ENCODE measurements around the gene MS4A13. TPM values are rescaled to one million over a fixed set of nuclear protein-coding genes. Genes with fewer than 3 reads are reported as not detected.
"Not testable (repeated sequence)": the region's sequence is repeated elsewhere in the genome, so short reads cannot be mapped to it uniquely, and the experiment has no call there.

MS4A13 gene
- total RNA-seq, 2 experiments from 2014 or later, result not detected

DNA sequence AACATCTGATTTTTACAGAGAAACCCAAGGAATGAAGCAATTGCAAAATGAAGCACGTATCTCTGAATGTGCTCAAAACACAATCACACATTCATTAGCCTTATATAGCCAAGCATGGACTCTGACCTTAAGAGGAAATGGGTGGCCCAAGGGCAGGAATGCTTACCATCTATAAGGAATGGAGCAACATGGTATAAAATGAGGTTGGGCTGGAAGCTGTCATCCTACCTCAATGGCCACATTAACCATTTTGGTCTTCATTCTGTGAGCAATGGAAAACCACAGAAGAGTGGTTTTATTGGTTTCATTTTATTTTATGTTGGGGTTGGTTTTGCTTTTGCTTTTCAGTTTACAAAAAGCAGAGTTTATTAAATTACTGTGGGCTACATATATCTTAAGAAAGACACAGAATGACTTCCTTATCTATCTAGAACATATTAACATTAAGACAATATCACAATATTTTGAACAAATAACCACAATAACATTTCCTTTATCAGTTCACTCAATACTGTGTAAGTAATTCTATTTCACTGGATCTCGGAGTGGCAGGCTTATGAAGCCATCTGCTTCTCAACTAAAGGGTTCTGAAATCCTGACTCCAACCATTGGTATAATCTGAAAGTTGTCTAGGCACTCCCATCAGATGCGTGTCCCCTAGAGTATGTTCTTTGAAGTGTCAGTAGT lies 10.8 kb upstream of the MS4A13 start:
- ChIA-PET POLR2A (no interaction called here), CTCF (no interaction called here)
- H3K9me3 Mint-ChIP-seq, result peaks cover 4% of the 10 kb centered on the region
- peaks cover 17% of the 10 kb centered on the region for H3K27me3 Mint-ChIP-seq
- H3K27ac Mint-ChIP-seq, result no peak overlapping the region
- H3K36me3 Mint-ChIP-seq, result no peaks in the 10 kb centered on the region
- intact Hi-C loops (cut with micrococcal nuclease), result no loop called here
- peaks cover 15% of the 10 kb centered on the region for H3K4me1 Mint-ChIP-seq (ENCODE audit: low read depth)
- no peak for DNase-seq
- H3K4me3 Mint-ChIP-seq, result no peak overlapping the region

GRCh38 chr11:60509609-60510008 lies 5.6 kb upstream of the MS4A13 start:
- intact Hi-C loops (cut with micrococcal nuclease); POLR2A ChIA-PET; H3K4me3 Mint-ChIP-seq; DNase-seq; CTCF ChIA-PET; H3K4me1 Mint-ChIP-seq (ENCODE audit: low read depth); H3K27ac Mint-ChIP-seq; H3K36me3 Mint-ChIP-seq; H3K9me3 Mint-ChIP-seq: not testable (repeated sequence)
- peaks cover 13% of the 10 kb centered on the region for H3K27me3 Mint-ChIP-seq

GRCh38 chr11:60510209-60510608 lies 5.0 kb upstream of the MS4A13 start:
- peaks cover 15% of the 10 kb centered on the region for H3K27me3 Mint-ChIP-seq
- H3K4me3 Mint-ChIP-seq; POLR2A ChIA-PET; DNase-seq; H3K9me3 Mint-ChIP-seq; H3K4me1 Mint-ChIP-seq (ENCODE audit: low read depth); H3K36me3 Mint-ChIP-seq; intact Hi-C loops (cut with micrococcal nuclease); CTCF ChIA-PET; H3K27ac Mint-ChIP-seq: not testable (repeated sequence)

DNA sequence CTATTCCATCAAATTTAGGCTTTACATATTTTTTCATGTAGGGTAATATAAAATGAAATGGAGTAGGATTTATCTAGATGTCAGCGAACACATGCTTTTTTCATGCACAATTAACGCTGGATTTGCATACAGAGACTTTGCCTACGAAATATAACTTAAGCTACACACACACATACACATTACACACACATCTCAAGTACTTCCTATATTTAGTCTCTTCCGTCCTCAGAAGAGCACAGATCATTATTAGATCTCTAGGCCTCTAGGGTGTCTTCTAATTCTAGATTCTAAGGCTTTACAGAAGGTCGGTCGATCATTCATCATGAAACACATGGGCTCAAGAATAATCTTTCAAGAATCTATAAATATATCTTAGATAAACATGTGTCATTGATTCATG lies 3.8 kb upstream of the MS4A13 start:
- no peak for DNase-seq
- Mint-ChIP-seq H3K4me3 (no peak overlapping the region), H3K27me3 (peaks cover 19% of the 10 kb centered on the region), H3K9me3 (peaks cover 7% of the 10 kb centered on the region), H3K4me1 (ENCODE audit: low read depth) (no peaks in the 10 kb centered on the region), H3K27ac (no peak overlapping the region), H3K36me3 (no peaks in the 10 kb centered on the region)
- ChIA-PET CTCF (no interaction called here), POLR2A (no interaction called here)
- intact Hi-C loops (cut with micrococcal nuclease), result no loop called here

- ChIA-PET CTCF (no interaction called here), POLR2A (no interaction called here)
- Mint-ChIP-seq H3K4me1 (ENCODE audit: low read depth) (no peaks in the 10 kb centered on the region), H3K27ac (no peak overlapping the region), H3K4me3 (no peak overlapping the region), H3K9me3 (peaks cover 7% of the 10 kb centered on the region), H3K36me3 (no peaks in the 10 kb centered on the region), H3K27me3 (peaks cover 11% of the 10 kb centered on the region)
- intact Hi-C loops (cut with micrococcal nuclease), result no loop called here
- no peak for DNase-seq
Measured at GRCh38 chr11:60512651-60513225, 2.5 kb upstream of the MS4A13 start.

GRCh38 chr11:60513496-60514460 lies 1.4 kb upstream of the MS4A13 start:
- POLR2A ChIA-PET, result no interaction called here
- CTCF ChIA-PET, result interaction anchor here (0.7 kb wide), 1 partner anchor 527 kb away, joined by 4 read pairs; no protein-coding TSS in a partner anchor
- H3K9me3 Mint-ChIP-seq, result peaks cover 7% of the 10 kb centered on the region
- no peak for DNase-seq
- intact Hi-C loops (cut with micrococcal nuclease), result no loop called here
- peaks cover 19% of the 10 kb centered on the region for H3K27me3 Mint-ChIP-seq
- H3K4me3 Mint-ChIP-seq, result no peak overlapping the region
- H3K27ac Mint-ChIP-seq, result no peak overlapping the region
- H3K4me1 Mint-ChIP-seq (ENCODE audit: low read depth), result no peaks in the 10 kb centered on the region
- no peaks in the 10 kb centered on the region for H3K36me3 Mint-ChIP-seq

GRCh38 chr11:60528465-60528864 lies 13.3 kb downstream of the MS4A13 start:
- no peak overlapping the region for H3K27ac Mint-ChIP-seq
- intact Hi-C loops (cut with micrococcal nuclease), result no loop called here
- no peaks in the 10 kb centered on the region for H3K4me1 Mint-ChIP-seq (ENCODE audit: low read depth)
- DNase-seq, result no peak
- no peaks in the 10 kb centered on the region for H3K9me3 Mint-ChIP-seq
- CTCF ChIA-PET, result no interaction called here
- POLR2A ChIA-PET, result no interaction called here
- H3K27me3 Mint-ChIP-seq, result peaks cover 9% of the 10 kb centered on the region
- H3K36me3 Mint-ChIP-seq, result peaks cover 2% of the 10 kb centered on the region
- H3K4me3 Mint-ChIP-seq, result no peak overlapping the region

DNA sequence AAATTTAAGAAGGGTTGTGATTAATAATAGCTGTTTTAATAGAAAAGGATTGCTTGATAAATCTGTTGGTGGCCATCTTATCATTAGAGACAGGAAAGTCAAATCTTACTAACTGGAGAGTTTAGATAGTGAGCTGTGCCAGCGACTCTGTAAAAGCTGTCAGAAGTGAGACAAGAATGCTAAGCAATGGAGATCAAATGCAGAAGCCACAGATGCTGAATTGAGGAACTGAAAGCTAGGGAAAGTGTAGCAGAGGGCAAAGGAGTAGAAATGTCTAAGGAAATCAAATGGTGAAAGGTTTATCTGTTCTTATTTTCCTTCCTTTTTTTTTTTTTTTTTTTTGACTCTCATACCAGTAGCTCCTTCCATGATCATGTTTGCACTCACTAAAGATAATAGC lies 13.7 kb downstream of the MS4A13 start:
- Mint-ChIP-seq H3K4me1 (ENCODE audit: low read depth) (no peaks in the 10 kb centered on the region), H3K27me3 (peaks cover 9% of the 10 kb centered on the region), H3K4me3 (no peak overlapping the region), H3K9me3 (no peaks in the 10 kb centered on the region), H3K36me3 (peaks cover 2% of the 10 kb centered on the region), H3K27ac (no peak overlapping the region)
- intact Hi-C loops (cut with micrococcal nuclease), result no loop called here
- DNase-seq, result no peak
- POLR2A ChIA-PET, result no interaction called here
- CTCF ChIA-PET, result no interaction called here

- DNase-seq, result no peak
- ChIA-PET POLR2A (no interaction called here), CTCF (no interaction called here)
- no peaks in the 10 kb centered on the region for H3K4me1 Mint-ChIP-seq (ENCODE audit: low read depth)
- no peak overlapping the region for H3K27ac Mint-ChIP-seq
- H3K36me3 Mint-ChIP-seq, result peaks cover 2% of the 10 kb centered on the region
- H3K27me3 Mint-ChIP-seq, result peaks cover 9% of the 10 kb centered on the region
- no peaks in the 10 kb centered on the region for H3K9me3 Mint-ChIP-seq
- H3K4me3 Mint-ChIP-seq, result no peak overlapping the region
- intact Hi-C loops (cut with micrococcal nuclease), result no loop called here
Measured at GRCh38 chr11:60530454-60531100, 15.4 kb downstream of the MS4A13 start.

DNA sequence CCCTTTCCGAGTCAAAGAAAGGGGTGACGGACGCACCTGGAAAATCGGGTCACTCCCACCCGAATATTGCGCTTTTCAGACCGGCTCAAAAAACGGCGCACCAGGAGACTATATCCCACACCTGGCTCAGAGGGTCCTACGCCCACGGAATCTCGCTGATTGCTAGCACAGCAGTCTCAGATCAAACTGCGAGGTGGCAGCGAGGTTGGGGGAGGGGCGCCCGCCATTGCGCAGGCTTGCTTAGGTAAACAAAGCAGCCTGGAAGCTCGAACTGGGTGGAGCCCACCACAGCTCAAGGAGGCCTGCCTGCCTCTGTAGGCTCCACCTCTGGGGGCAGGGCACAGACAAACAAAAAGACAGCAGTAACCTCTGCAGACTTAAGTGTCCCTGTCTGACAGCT lies 17.2 kb downstream of the MS4A13 start:
- intact Hi-C loops (cut with micrococcal nuclease); H3K27me3 Mint-ChIP-seq; H3K9me3 Mint-ChIP-seq; DNase-seq; CTCF ChIA-PET; H3K36me3 Mint-ChIP-seq; H3K27ac Mint-ChIP-seq; H3K4me3 Mint-ChIP-seq; POLR2A ChIA-PET; H3K4me1 Mint-ChIP-seq (ENCODE audit: low read depth): not testable (repeated sequence)

DNA sequence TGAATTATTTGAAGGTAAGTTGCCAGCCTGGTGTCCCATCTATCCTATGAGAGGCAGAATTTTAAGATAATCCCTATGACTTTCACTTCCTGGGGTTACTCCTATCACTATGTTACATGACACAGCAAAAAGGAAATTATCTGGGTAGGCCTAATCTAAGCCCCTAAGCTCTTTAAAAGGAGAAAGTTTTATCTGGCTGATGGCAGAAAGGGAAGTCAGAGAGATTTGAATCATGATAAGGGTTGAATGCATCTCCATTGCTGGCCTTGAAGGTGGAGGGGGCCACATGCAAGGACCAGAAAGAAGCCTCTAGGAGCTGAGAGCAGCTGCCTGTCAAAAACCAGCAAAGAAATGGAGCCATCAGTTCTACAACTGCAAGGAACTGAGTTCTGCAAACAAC lies 23.4 kb downstream of the MS4A13 start:
- intact Hi-C loops (cut with micrococcal nuclease); H3K27me3 Mint-ChIP-seq; POLR2A ChIA-PET; H3K27ac Mint-ChIP-seq; H3K9me3 Mint-ChIP-seq; CTCF ChIA-PET; H3K4me1 Mint-ChIP-seq (ENCODE audit: low read depth); H3K36me3 Mint-ChIP-seq; DNase-seq; H3K4me3 Mint-ChIP-seq: not testable (repeated sequence)

DNA sequence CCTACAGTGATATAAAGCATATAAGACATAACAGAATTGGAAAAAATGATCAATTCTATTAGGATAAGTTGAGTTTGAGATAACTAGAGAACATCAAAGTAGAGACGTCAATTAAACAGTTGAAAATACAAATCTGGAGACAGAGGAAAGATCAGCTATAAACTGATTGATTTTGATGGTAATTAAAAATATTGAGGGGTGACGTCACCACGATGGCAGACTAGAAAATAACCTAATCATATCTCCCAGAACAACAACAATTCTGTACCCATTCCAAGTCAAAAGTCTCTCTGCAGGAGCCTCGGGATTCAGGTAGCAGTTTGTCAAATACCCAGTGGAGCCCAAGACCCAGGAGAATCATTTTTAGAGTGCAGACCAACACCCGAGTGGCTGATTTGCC lies 28.9 kb downstream of the MS4A13 start:
- intact Hi-C loops (cut with micrococcal nuclease), result no loop called here
- H3K4me3 Mint-ChIP-seq, result no peak overlapping the region
- H3K27me3 Mint-ChIP-seq, result peaks cover 12% of the 10 kb centered on the region
- no peak for DNase-seq
- H3K36me3 Mint-ChIP-seq, result no peaks in the 10 kb centered on the region
- ChIA-PET CTCF (no interaction called here), POLR2A (no interaction called here)
- H3K27ac Mint-ChIP-seq, result no peak overlapping the region
- H3K4me1 Mint-ChIP-seq (ENCODE audit: low read depth), result no peaks in the 10 kb centered on the region
- no peaks in the 10 kb centered on the region for H3K9me3 Mint-ChIP-seq
